Lung (tissue), 12 donors: ENCODE results near the gene KSR1. TPM values are rescaled to one million over a fixed set of nuclear protein-coding genes. Genes with fewer than 3 reads are reported as not detected.

Experiments used
- ATAC-seq: fragments of 200-7000 bp; cut with Tn5 transposase; one replicate; pipeline ENCODE4 v1.9.1; 2020; ENCODE audit warnings: moderate number of reproducible peaks; ENCODE audit not compliant: insufficient read depth, low FRiP score
- DNase-seq, 3 donors: peaks; one replicate each; pipeline ENCODE4 v3.0.0-alpha.2; 2013 to 2017
- H3K27ac ChIP-seq, 2 donors: one replicate each; pipeline ENCODE4 v1.5.1; 2013; ENCODE audit warnings: mild to moderate bottlenecking in 2 of 2, moderate library complexity in 2 of 2, control low read depth in 1 of 2, inconsistent platforms in 1 of 2, low read depth in 1 of 2, low read length in 1 of 2
- H3K27me3 ChIP-seq, 3 donors: one replicate each; pipeline ENCODE4 v1.5.1; 2013; ENCODE audit warnings: low read length in 2 of 3; ENCODE audit not compliant: control insufficient read depth in 3 of 3, insufficient read depth in 3 of 3
- H3K36me3 ChIP-seq, 4 donors: one replicate each; pipeline ENCODE4 v1.5.1; 2013; ENCODE audit warnings: low read length in 4 of 4, mild to moderate bottlenecking in 1 of 4, moderate library complexity in 1 of 4; ENCODE audit not compliant: control insufficient read depth in 4 of 4, insufficient read depth in 4 of 4
- H3K4me1 ChIP-seq, 5 donors: one replicate each; pipeline ENCODE4 v1.5.1; 2013; ENCODE audit warnings: low read length in 5 of 5, mild to moderate bottlenecking in 2 of 5, moderate library complexity in 1 of 5; ENCODE audit not compliant: control insufficient read depth in 5 of 5, insufficient read depth in 5 of 5
- H3K4me3 ChIP-seq: one replicate; pipeline ENCODE4 v1.5.1; 2013; ENCODE audit warnings: mild to moderate bottlenecking, control low read depth, moderate library complexity
- H3K9ac ChIP-seq, 2 donors: one replicate each; pipeline ENCODE4 v1.5.1; 2013; ENCODE audit warnings: low read length in 2 of 2, control low read depth in 1 of 2; ENCODE audit not compliant: insufficient read depth in 1 of 2
- H3K9me3 ChIP-seq, 4 donors: one replicate each; pipeline ENCODE4 v1.5.1; 2013; ENCODE audit warnings: low read length in 3 of 4, mild to moderate bottlenecking in 1 of 4, moderate library complexity in 1 of 4; ENCODE audit not compliant: control insufficient read depth in 4 of 4, insufficient read depth in 3 of 4
- CTCF ChIP-seq: IDR thresholded peaks from 2 replicates; pipeline ENCODE4 v1.5.1; 2012; ENCODE audit warnings: mild to moderate bottlenecking; ENCODE audit errors: control extremely low read depth, extremely low read depth
- WGBS, 2 donors: extraction: QIAGEN DNeasy Blood & Tissue Kit; methylation state at CpG; one replicate each; pipeline ENCODE4 v1.1.7; 2013; 5-methylcytosine and 5-hydroxymethylcytosine counted together
- polyA plus RNA-seq, 2 donors: library from polyadenylated mRNA; stranded (reverse); fragments of 200-250 nt; gene quantifications; one replicate each; pipeline ENCODE4 v1.2.1, GENCODE V29; 2013
- total RNA-seq, 2 donors: library from RNA; depleted of rRNA in 1 of 2; stranded (reverse); fragments of >200 nt in 1 of 2; gene quantifications; one replicate each; pipeline ENCODE4 v1.2.1, GENCODE V29; 2014 to 2021
- donor health status: control.
- donor health status: control.
- donor health status: Bipolar disorder and iron deficiency.
- donor health status: healthy.
- donor health status: DM: yes; HTN: yes; CAD: no.

Gene KSR1
- total and polyA plus RNA-seq, 4 donors: 26.8 to 70.0 (median 42.3) TPM

DNA sequence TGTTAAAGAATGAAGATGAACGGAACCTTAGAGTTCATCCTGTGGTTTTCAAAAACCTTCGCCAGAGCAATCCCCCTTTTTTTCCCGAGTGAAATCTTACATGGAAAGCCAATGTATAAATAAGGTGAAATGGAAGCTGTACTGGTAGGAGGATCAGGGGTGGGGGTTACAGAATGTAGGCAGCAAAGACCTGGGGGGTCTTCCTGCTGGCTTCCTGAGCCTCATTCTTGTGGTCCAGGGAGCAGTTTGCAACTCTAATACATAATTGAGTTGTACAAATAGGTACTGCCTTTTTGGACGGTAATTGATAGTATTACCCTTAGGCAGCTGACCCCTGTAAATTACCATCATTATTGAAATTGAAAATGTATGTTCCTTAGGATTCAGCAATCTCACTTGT lies 34.1 kb downstream of the KSR1 start:
- Histone ChIP-seq H3K4me3 (no peak overlapping the region), H3K9me3 (no peaks in the 10 kb centered on the region), H3K9ac (no peak overlapping the region), H3K27ac (no peak overlapping the region), H3K27me3 (no peaks in the 10 kb centered on the region), H3K36me3 (no peaks in the 10 kb centered on the region), H3K4me1 (peaks cover 3 to 45% (median 21%) of the 10 kb centered on the region in 5 donors)
- ATAC-seq (no peak), DNase-seq (no peak)
- TF ChIP-seq CTCF: no peak
- 84 to 90% methylated on average over 4 of the region's 4 CpGs for WGBS, 2 donors

DNA sequence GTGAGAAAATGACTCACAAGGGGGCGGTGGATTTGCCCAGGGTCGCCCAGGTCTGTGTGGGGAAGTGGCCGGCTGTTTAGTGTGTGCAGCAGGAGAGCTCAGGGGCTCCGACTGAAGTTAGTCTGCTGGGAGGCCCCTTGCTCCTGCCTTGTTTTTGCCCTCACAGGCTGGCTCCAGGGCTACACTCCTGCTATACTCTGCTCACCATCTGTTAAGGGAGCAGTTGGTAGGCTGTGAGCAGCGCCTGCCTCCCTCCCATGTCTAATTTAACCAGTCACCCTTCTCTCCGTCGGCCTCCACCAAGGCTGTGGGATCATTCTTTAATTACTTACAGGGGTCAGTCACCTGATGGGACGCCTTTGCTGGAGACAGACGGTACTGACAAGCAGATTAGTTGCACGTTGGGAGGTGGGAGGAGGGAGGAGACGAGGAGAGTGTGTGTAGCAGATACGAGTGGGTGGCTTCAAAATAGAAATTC lies 35.5 kb downstream of the KSR1 start:
- H3K4me3 ChIP-seq: no peak overlapping the region
- ATAC-seq: no peak
- no peak for TF ChIP-seq CTCF
- peaks cover 3 to 39% (median 18%) of the 10 kb centered on the region in 5 donors for H3K4me1 ChIP-seq
- WGBS, 2 donors: 79 to 83% methylated on average over 12 of the region's 12 CpGs
- H3K9ac ChIP-seq: no peak overlapping the region
- DNase-seq: no peak
- H3K9me3 ChIP-seq: no peaks in the 10 kb centered on the region
- H3K27me3 ChIP-seq: no peaks in the 10 kb centered on the region
- H3K27ac ChIP-seq: no peak overlapping the region
- no peaks in the 10 kb centered on the region for H3K36me3 ChIP-seq

DNA sequence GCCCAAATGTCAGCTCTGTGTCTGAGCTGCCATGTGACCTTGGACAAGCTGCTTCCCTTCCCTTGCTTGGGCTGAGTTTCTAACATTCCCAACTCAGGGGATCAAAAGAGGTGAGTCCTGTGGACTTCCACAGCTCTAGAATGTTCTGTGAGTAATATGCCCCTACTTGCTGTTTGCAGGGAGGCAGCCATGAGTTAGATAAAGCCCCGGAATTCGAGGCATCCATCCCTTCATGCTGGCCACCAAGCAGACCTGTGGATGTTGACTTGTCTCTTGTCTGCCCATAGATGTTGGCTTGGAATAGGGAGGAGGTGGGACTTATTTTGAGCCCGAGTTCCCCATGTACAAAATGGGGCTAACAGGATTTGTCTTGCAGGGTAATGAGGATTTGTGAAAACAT lies 36.2 kb downstream of the KSR1 start:
- ATAC-seq: no peak
- H3K4me3 ChIP-seq: no peak overlapping the region
- peaks cover 3 to 43% (median 22%) of the 10 kb centered on the region in 5 donors for H3K4me1 ChIP-seq
- no peaks in the 10 kb centered on the region for H3K9me3 ChIP-seq
- DNase-seq: no peak
- H3K27me3 ChIP-seq: no peaks in the 10 kb centered on the region
- TF ChIP-seq CTCF: no peak
- no peaks in the 10 kb centered on the region for H3K36me3 ChIP-seq
- H3K9ac ChIP-seq: no peak overlapping the region
- WGBS, 2 donors: 94% methylated on average over 3 of the region's 3 CpGs
- no peak overlapping the region for H3K27ac ChIP-seq

- no peaks in the 10 kb centered on the region for H3K36me3 ChIP-seq
- DNase-seq: no peak
- WGBS, 2 donors: 65 to 72% methylated on average over 4 of the region's 4 CpGs
- no peak overlapping the region for H3K27ac ChIP-seq
- H3K4me1 ChIP-seq: peaks cover 3 to 43% (median 19%) of the 10 kb centered on the region in 5 donors
- H3K4me3 ChIP-seq: no peak overlapping the region
- H3K9ac ChIP-seq: no peak overlapping the region
- H3K9me3 ChIP-seq: no peaks in the 10 kb centered on the region
- no peak for TF ChIP-seq CTCF
- H3K27me3 ChIP-seq: no peaks in the 10 kb centered on the region
- ATAC-seq: no peak
Observed at GRCh38 chr17:27493088-27493487, 36.8 kb downstream of the KSR1 start.
